ENCODE results near the gene NAA16.
"Not testable (repeated sequence)": the region's sequence is repeated elsewhere in the genome, so short reads cannot be mapped to it uniquely, and the experiment has no call there.

The NAA16 gene

GRCh38 chr13:41310963-41311405 is at the start of gene NAA16:
NAA16 (plus strand) TSS chr13:41311267; CDS start chr13:41311529, 262 bp downstream.
- peak; percentile 0 for DNase-seq

GRCh38 chr13:41263261-41263971 is 47.7 kb upstream of the NAA16 start, which contains the start of gene MTRF1:
MTRF1 (minus strand) TSS chr13:41263576; CDS start chr13:41260907, 2,669 bp downstream.
- DNase-seq = peak; percentile 1

- no peak for DNase-seq
Observed at GRCh38 chr13:41267106-41267505, 44.0 kb upstream of the NAA16 start.

- no peak for DNase-seq
Observed at GRCh38 chr13:41268764-41269163, 42.3 kb upstream of the NAA16 start.

- no peak for DNase-seq
Observed at GRCh38 chr13:41271456-41272285, 39.4 kb upstream of the NAA16 start.

DNA sequence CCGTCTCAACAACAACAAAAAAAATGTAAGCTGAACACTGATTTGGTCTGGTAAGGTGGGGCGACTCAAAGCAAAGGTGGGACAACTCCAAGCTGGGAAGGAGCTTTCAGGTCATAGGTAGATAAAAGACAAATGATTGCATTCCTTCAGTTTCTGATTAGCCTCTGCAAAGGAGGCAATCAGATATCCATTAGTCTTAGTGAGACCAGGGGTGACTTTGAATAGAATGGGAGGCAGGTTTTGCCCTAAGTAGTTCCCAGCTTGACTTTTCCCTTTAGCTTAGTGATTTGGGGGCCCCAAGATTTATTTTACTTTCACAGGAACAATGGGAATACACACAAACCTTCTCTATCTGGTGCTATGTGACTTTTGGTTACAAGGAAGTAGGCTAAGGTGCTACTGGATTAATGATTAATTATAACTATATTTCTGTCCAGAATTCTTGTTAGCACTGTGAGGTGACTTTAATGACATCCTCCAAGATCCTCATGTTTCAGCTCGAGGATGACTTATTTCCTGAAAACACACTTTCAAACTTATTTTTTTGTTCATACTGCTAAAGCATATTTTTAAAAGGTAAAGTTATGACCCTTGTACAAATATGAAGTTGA is 37.1 kb upstream of the NAA16 start:
- DNase-seq = no peak

GRCh38 chr13:41274881-41275280 is 36.2 kb upstream of the NAA16 start:
- no peak for DNase-seq

GRCh38 chr13:41276824-41277223 is 34.2 kb upstream of the NAA16 start:
- no peak for DNase-seq

DNA sequence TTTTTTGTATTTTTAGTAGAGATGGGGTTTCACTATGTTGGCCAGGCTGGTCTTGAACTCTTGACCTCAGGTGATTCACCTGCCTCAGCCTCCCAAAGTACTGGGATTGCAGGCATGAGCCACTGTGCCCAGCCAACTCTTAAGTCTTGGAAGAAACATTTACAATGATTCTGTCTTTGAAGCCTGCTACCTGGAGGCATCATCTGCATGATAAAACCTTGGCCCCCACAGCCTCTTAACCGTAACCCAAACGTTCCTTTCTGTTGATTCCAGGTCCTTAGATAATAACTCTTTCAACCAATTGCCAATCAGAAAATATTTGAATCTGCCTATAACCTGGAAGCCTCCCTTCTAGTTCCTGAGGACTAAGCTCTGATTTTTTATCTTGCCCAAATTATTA is 31.9 kb upstream of the NAA16 start:
- DNase-seq = not testable (repeated sequence)

DNA sequence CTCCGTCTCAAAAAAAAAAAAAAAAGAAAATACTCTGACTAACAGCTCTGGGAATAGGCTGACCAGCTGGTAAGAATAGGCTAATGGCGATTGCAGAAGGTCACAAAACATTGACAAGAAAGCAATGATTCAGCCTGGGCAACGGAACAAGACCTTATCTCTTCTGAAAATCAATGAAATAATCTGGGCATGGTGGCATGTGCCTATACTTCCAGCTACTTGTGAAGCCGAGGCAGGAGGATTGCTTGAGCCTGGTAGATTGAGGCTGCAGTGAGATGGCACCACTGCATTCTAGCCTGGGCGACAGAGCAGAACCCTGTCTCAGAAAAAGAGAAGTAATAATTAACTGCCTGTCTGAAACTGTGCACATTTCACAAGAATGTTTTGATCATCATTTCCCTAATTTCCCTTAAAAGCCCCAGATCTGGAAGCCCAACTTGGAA is 28.9 kb upstream of the NAA16 start:
- DNase-seq = no peak

DNA sequence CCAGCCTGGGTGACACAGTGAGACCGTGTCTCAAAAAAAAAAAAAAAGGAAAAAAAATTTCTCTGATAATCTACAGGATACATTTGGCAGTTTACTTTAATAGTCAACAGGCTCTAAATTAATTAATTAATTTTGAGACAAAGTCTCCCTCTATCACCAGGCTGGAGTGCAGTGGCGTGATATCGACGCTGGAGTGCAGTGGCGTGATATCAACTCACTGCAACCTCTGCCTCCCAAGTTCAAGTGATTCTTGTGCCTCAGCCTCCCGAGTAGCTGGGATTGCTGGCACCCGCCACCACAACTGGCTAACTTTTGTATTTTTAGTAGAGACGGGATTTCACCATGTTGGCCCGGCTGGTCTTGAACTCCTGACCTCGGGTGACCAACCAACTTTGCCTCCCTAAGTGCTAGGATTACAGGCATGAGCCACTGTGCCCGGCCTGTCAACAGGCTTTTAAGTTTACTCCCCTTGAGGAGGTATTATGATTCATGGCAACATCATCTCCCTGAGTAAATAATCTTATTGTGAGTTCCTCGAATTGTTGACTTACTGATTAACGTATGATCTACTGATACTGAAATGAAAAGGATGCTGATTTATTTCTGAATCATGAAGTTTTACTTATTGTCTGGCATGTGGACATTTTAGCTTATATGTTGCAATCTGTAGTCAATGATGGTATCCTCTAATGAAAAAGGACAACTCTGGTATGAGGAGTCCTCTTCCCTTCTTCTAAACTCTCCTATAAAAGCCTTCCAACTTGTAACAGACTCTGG is 26.4 kb upstream of the NAA16 start:
- DNase-seq = no peak

DNA sequence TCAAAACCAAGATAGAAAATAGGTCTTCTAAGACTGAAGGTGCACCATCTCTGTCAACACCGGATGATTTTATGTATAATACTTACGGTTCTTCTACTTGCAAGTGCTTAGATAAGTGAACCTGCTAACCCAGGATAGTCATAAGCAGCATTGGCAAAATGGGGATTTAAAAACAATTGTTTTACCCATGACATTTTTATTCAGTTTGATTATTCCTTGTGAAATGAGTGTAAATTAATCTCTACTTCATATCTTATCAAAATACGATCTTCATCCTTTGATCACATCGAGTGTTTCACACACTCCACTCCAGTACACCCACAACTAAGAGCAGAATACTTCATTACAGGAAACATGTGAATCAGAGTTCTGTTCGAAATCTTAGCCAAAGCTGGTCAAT is 24.7 kb upstream of the NAA16 start:
- no peak for DNase-seq

DNA sequence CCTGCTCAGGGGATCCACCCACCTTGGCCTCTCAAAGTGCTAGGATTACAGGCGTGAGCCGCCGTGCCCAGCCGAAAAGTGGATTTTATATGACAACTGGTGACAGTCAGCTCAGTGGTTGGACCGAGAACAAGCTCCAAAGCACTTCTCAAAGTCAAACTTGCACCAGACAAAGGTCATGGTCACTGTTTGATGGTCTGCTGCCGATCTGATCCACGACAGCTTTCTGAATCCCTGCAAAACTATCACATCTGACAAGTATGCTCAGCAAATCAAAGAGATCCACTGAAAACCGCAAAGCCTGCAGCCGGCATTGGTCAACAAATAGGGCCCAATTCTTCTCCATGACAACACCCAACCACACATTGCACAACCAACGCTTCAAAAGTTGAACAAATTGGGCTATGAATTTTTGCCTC is 21.6 kb upstream of the NAA16 start:
- DNase-seq = no peak

DNA sequence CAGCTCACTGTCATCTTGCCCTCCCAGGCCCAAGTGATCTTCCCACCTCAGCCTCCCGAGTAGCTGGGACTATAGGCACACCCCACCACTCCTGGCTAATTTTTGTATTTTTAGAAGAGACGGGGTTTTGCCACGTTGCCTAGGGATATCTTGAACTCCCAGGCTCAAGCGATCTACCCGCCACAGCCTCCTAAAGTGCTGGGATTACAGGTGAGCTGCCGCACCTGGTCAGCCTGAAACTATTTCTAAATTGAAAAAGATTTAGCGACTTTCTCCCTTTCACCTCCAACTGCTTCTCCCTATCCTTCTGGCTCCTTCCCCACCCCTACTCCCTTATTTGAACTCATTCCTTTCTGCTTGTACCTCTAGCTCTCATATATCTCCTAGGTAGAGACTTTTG is 19.8 kb upstream of the NAA16 start:
- no peak for DNase-seq

DNA sequence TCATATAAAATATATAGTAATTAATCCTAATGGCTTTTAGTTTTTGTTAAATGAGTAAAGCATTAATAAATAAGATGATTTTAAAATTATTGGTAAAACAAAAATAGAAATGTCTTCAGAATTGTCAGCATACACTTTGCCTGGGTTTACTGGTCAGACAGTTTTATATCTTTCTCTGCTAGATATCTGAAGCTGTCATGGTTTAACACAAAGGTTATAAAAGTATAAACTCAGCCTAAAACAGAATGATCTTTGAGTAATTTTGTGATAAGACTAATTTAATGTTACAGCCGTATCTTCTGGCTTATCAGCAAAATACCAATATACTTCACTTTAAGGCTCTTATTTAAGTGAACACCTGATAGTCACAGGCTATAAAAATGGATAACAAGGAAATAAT is 17.8 kb upstream of the NAA16 start:
- no peak for DNase-seq

DNA sequence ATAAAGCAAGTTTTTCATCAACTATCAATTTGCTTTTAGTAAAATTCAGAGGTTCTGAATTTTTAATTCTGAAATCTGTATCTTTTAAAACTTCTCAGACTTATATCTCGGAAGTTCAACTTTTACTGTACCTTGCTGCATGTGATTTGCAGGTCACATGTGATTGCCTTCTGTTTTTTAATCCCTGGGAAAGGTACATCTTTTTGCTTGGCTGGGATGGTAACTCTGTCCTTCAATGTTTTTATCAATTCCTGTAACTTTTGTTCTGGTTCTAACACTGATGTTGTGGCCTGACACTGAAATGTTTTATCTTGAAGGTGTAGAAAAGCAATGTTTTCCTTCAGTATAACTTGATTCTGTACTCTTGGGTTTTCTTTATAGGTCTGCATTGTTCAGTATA is 16.2 kb upstream of the NAA16 start:
- DNase-seq = no peak

DNA sequence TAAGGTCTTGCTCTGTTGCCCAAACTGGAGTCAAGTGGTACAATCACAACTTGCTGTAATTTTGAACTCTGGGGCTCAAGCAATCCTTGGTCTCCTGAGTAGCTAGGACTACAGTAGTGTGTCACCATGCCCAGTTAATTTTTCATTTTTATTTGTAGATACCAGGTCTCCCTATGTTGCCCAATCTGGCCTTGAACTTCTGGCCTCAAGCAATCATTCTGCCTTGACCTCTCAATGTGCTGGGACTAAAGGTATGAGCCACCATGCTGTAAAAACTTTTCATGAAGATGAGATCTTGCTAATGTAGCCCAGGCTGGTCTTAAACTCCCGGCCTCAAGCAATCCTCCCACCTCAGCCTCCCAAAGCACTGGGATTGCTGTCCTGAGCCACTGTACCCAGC is 15.1 kb upstream of the NAA16 start:
- DNase-seq = no peak

DNA sequence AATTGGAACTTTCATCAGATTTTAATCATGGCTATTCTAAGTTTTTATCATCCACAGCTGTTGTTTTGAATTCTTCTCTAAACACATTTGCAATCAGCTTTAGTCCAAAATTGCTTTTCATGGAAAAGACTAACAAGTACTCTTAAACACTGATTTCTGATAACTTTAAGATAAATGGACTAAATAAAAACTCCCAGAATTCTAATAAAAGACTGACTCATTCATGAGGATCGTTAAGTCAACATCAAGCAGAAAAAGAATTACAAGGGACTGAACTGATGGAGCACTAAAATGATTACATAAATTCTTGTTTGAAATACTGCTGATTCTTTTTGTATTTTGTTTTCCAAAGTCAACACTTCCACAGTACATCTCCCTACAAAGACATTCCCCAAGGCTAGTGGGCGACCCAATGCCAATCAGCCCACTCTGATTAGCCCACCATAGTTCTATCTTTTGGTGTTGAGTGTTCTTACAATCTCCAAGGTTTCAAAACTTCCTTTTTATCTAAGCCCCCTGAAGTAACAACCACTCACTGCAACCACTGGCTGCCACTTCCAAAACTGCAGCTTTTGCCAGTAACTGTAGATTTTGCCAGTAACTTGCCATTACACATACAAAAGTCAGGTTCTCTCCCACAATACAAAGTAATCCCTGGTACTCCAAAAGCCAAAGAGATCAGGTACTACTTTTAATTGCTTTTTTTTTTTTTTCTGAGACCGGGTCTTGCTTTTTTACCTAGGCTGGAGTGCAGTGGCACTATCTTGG is 14.0 kb upstream of the NAA16 start:
- DNase-seq = no peak

DNA sequence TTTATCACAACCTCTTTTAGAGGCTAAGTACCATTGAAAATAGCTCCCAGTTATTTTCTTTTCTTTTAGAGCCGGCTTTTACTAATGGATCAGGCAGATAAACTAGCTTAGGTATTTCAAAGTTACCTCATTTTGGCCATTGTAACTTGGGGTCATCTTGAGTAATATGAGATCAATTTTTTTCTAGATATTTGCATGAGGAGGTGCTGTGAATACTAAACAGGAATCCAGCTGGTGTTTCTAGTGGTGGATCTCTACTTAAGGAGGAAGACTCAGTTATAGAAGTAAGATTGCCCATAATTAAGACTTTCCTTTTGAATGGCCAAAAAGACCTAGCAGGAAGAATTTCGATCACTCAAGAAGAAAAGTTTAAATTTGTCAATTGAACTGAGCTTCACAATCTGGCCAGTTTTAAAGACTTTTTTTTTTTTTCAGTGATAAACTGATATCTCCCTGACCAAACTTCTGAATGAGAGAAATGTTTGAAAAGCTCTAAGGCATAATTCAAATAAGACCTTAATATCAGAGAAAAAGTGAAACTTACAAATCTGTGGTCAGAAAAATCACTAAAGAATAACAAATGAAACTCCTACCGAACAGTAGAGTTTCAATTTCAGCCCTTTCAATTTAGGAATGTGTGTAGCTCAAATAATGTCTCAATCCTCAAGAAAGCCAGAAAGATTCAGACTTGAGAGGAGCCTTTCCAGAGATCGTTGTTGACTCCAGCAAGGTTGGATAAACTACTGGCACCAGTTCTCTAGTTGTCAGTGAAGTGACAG is 11.6 kb upstream of the NAA16 start:
- no peak for DNase-seq

DNA sequence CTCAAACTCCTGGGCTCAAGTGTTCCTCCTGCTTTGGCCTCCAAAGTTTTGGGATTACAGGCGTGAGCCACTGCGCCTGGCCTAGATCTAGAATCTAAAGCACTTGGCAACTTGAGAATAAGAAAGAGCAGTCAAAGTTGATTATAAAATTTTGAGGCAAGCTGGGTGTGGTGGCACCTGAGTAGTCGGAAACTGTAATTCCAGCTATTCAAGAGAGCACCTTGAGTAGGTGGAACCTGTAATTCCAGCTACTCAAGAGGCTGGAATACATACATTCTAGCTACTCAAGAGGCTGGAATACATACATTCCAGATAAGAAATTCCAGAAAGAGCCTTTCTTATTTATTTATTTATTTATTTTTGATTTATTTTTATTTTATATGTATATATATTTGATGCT is 8.3 kb upstream of the NAA16 start:
- no peak for DNase-seq

GRCh38 chr13:41304551-41304950 is 6.5 kb upstream of the NAA16 start:
- no peak for DNase-seq
